ENCODE measurements around the gene CCT7. TPM values are rescaled to one million over a fixed set of nuclear protein-coding genes. Genes with fewer than 3 reads are reported as not detected.

Gene CCT7
- total RNA-seq, 2 donors from 2014 or later, result 347 to 391 TPM

GRCh38 chr2:73244580-73244979 lies 10.5 kb downstream of the CCT7 start:
- TF ChIP-seq CTCF (conservative IDR thresholded peaks at IDR 0.05), result no peak
- peaks cover 93% of the 10 kb centered on the region for H3K36me3 ChIP-seq (ENCODE audit: control insufficient read depth, insufficient read depth, low read length)
- Mint-ChIP-seq H3K27me3 (ENCODE audit: insufficient read depth) (no peaks in the 10 kb centered on the region), H3K27ac (no peak overlapping the region), H3K9me3 (no peaks in the 10 kb centered on the region), H3K36me3 (ENCODE audit: low read depth) (peaks cover 80% of the 10 kb centered on the region), H3K4me1 (peaks cover 3% of the 10 kb centered on the region), H3K4me3 (no peak overlapping the region)
- peaks cover 2% of the 10 kb centered on the region for H3K4me1 ChIP-seq (ENCODE audit: control insufficient read depth, insufficient read depth, low read length)
- H3K27me3 ChIP-seq (ENCODE audit: control insufficient read depth, insufficient read depth, low read length, poor library complexity, severe bottlenecking), result no peaks in the 10 kb centered on the region
- no peaks in the 10 kb centered on the region for H3K9me3 ChIP-seq (ENCODE audit: control insufficient read depth, low read length)
- H3K9ac ChIP-seq (ENCODE audit: extremely low read depth, low read length, poor library complexity, severe bottlenecking), result no peak overlapping the region
- H3K27ac ChIP-seq (ENCODE audit: low read depth, low read length), result no peak overlapping the region
- WGBS, 2 experiments (ENCODE audit: insufficient coverage in 1 of 2, insufficient read length in 1 of 2), result 94 to 98% methylated on average over 2 to 3 of the region's 3 CpGs
- no peak for DNase-seq
- no peak overlapping the region for H3K4me3 ChIP-seq (ENCODE audit: low read length)

GRCh38 chr2:73246850-73247249 lies 12.7 kb downstream of the CCT7 start:
- no peak for TF ChIP-seq CTCF (conservative IDR thresholded peaks at IDR 0.05)
- 96 to 97% methylated on average over 3 of the region's 3 CpGs for WGBS, 2 experiments (ENCODE audit: insufficient coverage in 1 of 2, insufficient read length in 1 of 2)
- H3K27ac Mint-ChIP-seq, result no peak overlapping the region
- Histone ChIP-seq H3K27ac (ENCODE audit: low read depth, low read length) (no peak overlapping the region), H3K36me3 (ENCODE audit: control insufficient read depth, insufficient read depth, low read length) (peaks cover 95% of the 10 kb centered on the region), H3K4me1 (ENCODE audit: control insufficient read depth, insufficient read depth, low read length) (peaks cover 2% of the 10 kb centered on the region), H3K27me3 (ENCODE audit: control insufficient read depth, insufficient read depth, low read length, poor library complexity, severe bottlenecking) (no peaks in the 10 kb centered on the region), H3K4me3 (ENCODE audit: low read length) (no peak overlapping the region), H3K9me3 (ENCODE audit: control insufficient read depth, low read length) (no peaks in the 10 kb centered on the region), H3K9ac (ENCODE audit: extremely low read depth, low read length, poor library complexity, severe bottlenecking) (no peak overlapping the region)
- H3K4me1 Mint-ChIP-seq, result peaks cover 3% of the 10 kb centered on the region
- H3K27me3 Mint-ChIP-seq (ENCODE audit: insufficient read depth), result no peaks in the 10 kb centered on the region
- no peaks in the 10 kb centered on the region for H3K9me3 Mint-ChIP-seq
- DNase-seq, result no peak
- H3K36me3 Mint-ChIP-seq (ENCODE audit: low read depth), result peaks cover 85% of the 10 kb centered on the region
- H3K4me3 Mint-ChIP-seq, result no peak overlapping the region

- peaks cover 89% of the 10 kb centered on the region for H3K36me3 Mint-ChIP-seq (ENCODE audit: low read depth)
- DNase-seq, result no peak
- H3K27ac Mint-ChIP-seq, result no peak overlapping the region
- H3K36me3 ChIP-seq (ENCODE audit: control insufficient read depth, insufficient read depth, low read length), result peaks cover 98% of the 10 kb centered on the region
- H3K4me3 Mint-ChIP-seq, result no peak overlapping the region
- H3K9me3 Mint-ChIP-seq, result no peaks in the 10 kb centered on the region
- H3K27ac ChIP-seq (ENCODE audit: low read depth, low read length), result no peak overlapping the region
- no peaks in the 10 kb centered on the region for H3K27me3 ChIP-seq (ENCODE audit: control insufficient read depth, insufficient read depth, low read length, poor library complexity, severe bottlenecking)
- H3K27me3 Mint-ChIP-seq (ENCODE audit: insufficient read depth), result no peaks in the 10 kb centered on the region
- TF ChIP-seq CTCF (conservative IDR thresholded peaks at IDR 0.05), result no peak
- 95 to 97% methylated on average over 6 to 9 of the region's 9 CpGs for WGBS, 2 experiments (ENCODE audit: insufficient coverage in 1 of 2, insufficient read length in 1 of 2)
- H3K9ac ChIP-seq (ENCODE audit: extremely low read depth, low read length, poor library complexity, severe bottlenecking), result no peak overlapping the region
- H3K9me3 ChIP-seq (ENCODE audit: control insufficient read depth, low read length), result no peaks in the 10 kb centered on the region
- no peaks in the 10 kb centered on the region for H3K4me1 ChIP-seq (ENCODE audit: control insufficient read depth, insufficient read depth, low read length)
- no peak overlapping the region for H3K4me3 ChIP-seq (ENCODE audit: low read length)
- H3K4me1 Mint-ChIP-seq, result no peaks in the 10 kb centered on the region
These were observed 15.5 kb downstream of the CCT7 start for GRCh38 chr2:73249636-73250035.

Measured in endodermal cell (in vitro differentiated cells).